Activated naive CD8-positive, alpha-beta T cell treated with anti-CD3 and anti-CD28 coated beads, Interleukin-2, amount 50 U/mL, for 16 hours (primary cell): ENCODE measurements around the gene ECE1.
"Not testable (repeated sequence)": the region's sequence is repeated elsewhere in the genome, so short reads cannot be mapped to it uniquely, and the experiment has no call there.

ENCODE experiments used
- DNase-seq: peaks from one replicate; pipeline ENCODE4 v3.0.0-alpha.2; 2020; ENCODE audit warnings: low read depth, low spot score

ECE1 gene

GRCh38 chr1:21232044-21232443 lies 58.2 kb downstream of the ECE1 start:
- no peak for DNase-seq

GRCh38 chr1:21229246-21230000 lies 60.8 kb downstream of the ECE1 start:
- DNase-seq: no peak

DNA sequence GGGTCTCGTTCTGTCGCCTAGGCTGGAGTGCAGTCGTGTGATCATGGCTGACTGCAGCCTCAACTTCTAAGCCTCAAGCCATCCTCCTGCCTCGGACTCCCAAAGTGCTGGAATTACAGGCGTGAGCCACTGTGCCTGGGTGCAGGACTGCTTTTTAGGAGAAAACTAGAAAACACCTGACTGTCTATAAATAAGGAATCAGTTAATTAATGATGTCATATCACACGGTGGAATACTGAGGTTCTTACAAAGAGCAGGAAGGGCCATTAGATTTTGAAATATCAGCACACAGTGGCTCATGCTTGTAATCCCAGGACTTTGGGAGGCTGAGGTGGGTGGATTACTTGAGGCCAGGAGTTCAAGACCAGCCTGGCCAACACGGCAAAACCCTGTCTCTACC lies 62.0 kb downstream of the ECE1 start:
- not testable (repeated sequence) for DNase-seq

DNA sequence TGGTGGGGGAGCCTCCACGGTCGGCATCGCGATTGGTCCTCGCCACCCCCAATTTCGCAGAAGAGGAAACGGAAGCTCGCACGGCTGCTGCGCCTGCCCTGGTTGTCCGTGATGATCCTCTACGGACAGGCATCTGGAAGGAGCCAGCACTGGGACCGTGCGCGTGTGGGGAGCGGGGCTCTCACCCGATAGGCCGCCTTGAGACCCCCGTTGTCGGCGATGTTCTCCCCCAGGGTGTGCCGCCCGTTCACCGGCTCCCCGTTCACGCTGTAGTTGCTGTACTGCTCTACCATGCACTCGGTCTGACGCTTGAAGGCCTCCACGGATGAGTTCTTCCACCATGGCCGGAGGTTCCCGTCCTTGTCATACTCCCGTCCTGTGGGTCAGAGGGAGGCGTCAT lies 65.2 kb downstream of the ECE1 start:
- no peak for DNase-seq

DNA sequence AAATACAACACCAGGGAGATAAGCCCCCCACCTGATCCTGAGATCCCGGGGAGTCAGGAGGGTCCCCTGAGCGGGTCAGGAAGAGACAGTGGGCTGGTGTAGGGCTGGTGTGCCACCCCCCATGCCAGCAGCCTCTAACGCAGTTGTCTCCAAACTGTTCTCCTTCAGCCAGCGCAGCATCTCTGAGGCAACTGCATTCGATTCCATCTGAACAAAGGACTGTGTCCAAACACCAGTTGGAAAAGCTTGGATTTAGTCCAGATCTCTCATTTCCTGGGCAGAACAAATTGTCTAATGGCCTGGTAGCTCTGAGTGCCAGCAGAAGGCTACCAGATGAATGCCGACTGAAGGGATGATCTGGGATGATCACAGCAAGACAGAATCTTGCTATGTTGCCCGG lies 69.4 kb downstream of the ECE1 start:
- no peak for DNase-seq

DNA sequence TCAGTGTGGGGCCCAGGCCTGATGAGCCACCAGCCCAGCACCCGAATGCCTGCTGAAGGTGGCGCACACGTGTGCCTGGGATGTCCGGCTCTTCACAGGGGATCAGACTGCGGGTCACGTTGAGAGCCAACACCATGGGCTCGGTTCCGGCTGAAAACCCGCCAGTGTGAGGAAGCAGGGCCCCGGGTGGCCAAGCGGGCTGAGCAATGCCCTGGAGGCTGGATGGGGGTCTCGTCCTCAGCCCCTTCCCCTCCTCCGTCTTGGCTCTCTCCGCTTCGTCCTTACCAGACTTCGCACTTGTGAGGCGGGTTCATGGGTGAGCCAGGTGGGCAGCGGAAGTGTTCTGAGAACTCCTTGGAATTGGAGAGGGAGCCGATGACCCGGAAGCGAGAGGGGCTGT lies 70.6 kb downstream of the ECE1 start:
- DNase-seq: no peak

- peak; percentile 7 for DNase-seq
Observed at GRCh38 chr1:21217812-21218596, 72.3 kb downstream of the ECE1 start.

- DNase-seq: peak; percentile 27
Observed at GRCh38 chr1:21216835-21217811, 73.1 kb downstream of the ECE1 start.

DNA sequence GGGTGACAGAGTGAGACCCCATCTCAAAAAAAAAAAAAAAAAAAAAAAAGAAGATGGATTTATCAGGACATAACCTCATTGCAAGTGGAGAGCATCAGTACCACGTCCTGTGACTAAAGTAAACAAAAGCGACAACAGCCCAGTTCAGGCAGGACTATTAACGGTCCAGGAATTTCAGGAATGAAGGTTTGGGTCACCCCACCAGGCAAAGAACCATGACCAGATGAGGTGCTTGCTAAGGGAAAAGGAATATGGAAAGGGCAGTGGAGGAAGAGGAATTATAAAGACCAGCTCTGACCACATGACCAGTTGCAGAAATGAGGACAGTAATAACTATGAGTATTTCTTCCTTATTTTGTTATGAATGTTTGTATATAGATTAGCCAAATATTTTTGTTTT lies 78.1 kb downstream of the ECE1 start:
- no peak for DNase-seq

DNA sequence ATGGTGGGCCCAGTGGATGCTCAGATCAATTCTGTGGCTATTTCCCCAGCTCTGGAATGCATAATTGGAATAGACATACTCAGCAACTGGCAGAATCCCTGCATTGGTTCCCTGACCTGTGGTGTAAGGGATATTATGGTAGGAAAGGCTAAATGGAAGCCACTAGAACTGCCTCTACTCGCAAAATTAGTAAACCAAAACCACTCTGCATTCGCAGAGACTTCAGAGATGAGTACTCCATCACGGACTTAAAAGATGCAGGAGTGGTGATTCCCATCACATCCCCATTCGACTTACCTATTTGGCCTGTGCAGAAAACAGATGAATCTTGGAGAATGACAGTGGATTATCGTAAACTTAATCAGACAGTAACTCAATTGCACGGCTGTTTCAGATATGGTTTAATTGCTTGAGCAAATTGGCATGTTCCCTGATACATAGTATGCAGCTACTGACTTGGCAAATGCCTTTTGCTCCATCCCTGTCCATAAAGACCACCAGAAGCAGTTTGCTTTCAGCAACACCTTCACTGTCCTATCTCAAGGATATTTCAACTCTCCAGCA lies 82.0 kb downstream of the ECE1 start:
- DNase-seq: not testable (repeated sequence)

GRCh38 chr1:21206117-21206516 lies 84.1 kb downstream of the ECE1 start:
- DNase-seq: no peak

DNA sequence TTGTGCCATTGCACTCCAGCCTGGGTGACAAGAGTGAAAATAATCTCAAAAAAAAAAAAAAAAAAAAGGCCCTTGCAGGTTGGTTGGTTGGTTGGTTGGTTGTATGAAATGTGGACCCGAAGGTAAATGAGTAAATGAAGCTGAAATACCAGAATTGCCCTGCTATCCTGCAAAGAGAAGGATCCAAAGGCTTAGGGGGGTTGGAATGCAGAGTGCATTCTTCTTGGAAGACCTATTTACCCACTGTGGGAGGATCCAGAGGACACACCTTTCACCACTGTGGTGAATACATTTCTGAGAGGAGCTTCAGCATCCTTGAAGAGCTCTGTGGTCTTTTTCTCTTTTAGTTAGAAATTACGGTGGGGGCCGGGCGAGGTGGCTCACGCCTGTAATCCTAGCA lies 84.8 kb downstream of the ECE1 start:
- no peak for DNase-seq

DNA sequence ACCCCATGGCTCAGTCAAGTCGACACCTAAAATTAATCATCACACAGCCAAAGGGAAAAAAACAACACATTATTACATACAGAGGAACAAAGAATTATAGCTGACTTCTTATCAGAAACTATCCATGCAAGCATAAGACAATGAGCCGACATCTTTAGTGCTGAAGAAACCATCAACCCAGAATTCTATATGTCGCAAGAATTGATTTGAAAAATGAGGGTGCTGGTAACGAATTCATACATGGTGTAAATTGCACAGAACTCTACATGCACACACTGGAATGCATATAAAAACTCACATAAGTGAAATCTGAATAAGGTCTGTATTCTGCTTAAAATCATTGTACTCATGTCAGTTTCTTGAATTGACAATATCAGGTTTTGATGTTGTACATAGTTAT lies 88.6 kb downstream of the ECE1 start:
- DNase-seq: no peak

- not testable (repeated sequence) for DNase-seq
Observed at GRCh38 chr1:21201238-21201637, 89.0 kb downstream of the ECE1 start.

DNA sequence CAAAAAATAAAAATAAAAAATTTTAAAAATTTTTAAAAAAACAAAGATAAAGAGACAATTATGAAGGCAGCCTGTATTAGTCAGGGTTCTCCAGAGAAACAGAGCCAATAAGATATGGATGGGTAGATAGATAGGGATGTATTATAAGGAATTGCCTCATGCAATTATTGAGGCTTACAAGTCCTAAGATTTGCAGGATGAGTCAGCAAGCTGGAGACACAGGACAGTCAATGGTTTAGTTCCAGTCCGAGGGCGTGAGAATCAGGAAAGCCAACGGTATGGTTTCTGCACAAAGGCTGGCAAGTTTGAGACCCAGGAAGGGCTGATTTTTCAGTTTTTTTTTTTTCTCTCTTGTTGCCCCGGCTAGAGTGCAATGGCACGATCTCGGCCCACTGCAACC lies 89.5 kb downstream of the ECE1 start:
- DNase-seq: no peak

- DNase-seq: no peak
Observed at GRCh38 chr1:21198929-21199328, 91.3 kb downstream of the ECE1 start.

DNA sequence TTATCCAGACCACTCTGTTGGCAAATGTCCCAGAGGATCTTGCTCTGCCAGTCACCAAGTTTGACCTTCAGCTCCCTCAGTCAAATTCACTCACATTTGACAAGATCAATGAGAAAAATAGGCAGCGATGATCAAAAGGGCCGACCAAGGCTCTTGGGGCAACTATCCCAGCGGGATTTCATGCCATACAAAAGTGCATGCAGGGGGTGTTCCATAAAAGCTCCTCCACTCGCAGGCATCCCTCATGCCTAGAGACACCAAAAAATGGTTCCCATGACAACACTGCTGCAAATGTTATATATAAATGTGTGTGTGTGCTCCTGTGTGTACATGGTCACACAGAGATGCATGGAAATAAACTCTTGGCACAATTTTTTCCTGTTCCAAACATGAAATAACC lies 97.4 kb downstream of the ECE1 start:
- no peak for DNase-seq

DNA sequence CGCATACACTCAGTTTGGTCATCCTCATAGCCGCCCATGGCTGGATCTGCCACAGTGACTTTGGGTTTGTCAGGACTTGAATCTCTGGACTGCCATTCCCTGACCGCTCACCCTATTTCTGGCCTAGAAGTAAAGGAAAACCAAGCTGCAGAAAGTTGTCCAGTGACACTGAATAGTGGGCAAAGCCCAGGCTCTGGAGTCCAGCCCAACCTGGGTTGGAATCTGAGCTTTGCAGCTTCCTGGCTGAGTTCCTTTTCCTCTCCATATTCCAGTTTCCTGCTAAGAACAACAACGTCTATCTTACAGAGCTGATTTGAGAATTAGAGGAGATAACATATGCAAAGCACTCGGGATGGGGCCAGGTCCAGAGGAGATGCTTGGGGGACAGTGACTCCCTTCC lies 98.0 kb downstream of the ECE1 start:
- no peak for DNase-seq

GRCh38 chr1:21190771-21191170 lies 99.5 kb downstream of the ECE1 start:
- DNase-seq: not testable (repeated sequence)

DNA sequence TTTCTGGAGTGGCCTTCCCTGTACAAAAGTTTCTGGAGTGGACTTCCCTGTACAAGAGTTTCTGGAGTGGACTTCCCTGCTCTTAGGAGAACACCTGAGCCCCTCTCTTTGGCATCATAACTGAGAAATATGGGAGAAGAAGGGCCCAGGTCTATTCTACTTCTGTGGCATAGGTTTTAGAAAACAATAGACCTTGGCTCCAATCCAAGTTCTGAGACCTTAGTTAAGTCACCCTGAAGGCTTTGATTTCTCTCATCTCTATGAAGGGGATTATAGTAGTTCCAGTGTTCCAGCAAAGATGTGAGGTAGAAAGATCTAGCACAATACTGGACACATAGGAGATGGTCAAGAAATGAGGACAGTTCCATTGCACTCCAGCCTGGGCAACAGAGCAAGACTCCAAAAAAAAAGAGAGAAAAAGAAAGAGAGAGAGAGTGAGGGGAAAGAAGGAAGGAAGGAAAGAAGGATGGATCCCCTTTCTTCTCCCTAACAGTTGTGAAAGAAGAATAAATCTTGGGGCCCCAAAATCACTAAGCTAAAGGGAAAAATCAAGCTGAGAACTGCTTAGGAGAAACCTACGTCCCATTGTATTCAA lies 100.3 kb downstream of the ECE1 start:
- no peak for DNase-seq

DNA sequence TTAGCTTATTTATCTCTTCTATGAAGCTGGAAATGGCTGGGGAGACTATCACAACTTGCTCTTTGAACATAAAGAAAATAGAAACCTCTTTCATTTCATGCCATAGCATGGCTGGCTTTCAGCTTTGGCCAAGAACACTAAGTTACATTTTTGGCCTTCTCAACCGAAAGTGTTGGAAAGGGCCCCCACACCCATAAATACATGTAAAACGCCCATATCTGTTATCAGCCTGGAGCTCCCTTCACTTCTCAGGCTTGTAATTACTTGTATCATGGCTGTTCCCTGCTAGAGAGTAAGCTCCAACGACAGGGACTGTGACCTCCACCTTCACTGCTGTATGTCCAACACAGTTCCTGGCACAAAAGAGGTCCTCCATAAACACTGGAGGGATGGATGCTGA lies 100.8 kb downstream of the ECE1 start:
- no peak for DNase-seq
